Smooth muscle cell (in vitro differentiated cells): Measurements from ENCODE around the gene SDK2. TPM values are rescaled to one million over a fixed set of nuclear protein-coding genes. Genes with fewer than 3 reads are reported as not detected.

Source experiments
- DNase-seq: peaks from one replicate; lab custom pipeline; 2025; ENCODE audit not compliant: unreplicated experiment; lab: John Stamatoyannopoulos, UW
- H2AFZ ChIP-seq: fragments of 200-600 bp; sonication (generic); 2 replicates; pipeline ENCODE4 v1.6.0; 2016; ENCODE audit warnings: antibody characterized with exemption, low read depth, mild to moderate bottlenecking
- H3F3A ChIP-seq: fragments of 200-600 bp; sonication (generic); 2 replicates; pipeline ENCODE4 v1.6.0; 2017; ENCODE audit warnings: antibody characterized with exemption, low read depth
- H3K27ac ChIP-seq: fragments of 200-600 bp; sonication (generic); 2 replicates; pipeline ENCODE4 v1.5.1; 2016; ENCODE audit warnings: low read depth, mild to moderate bottlenecking
- H3K27me3 ChIP-seq: fragments of 200-600 bp; sonication (generic); 2 replicates; pipeline ENCODE4 v1.6.1; 2016; ENCODE audit warnings: low read depth, mild to moderate bottlenecking
- H3K36me3 ChIP-seq: fragments of 200-600 bp; sonication (generic); 2 replicates; pipeline ENCODE4 v1.5.1; 2016; ENCODE audit warnings: low read depth
- H3K4me1 ChIP-seq: fragments of 200-600 bp; sonication (generic); 2 replicates; pipeline ENCODE4 v1.5.1; 2016; ENCODE audit warnings: low read depth
- H3K4me2 ChIP-seq: fragments of 200-600 bp; sonication (generic); 2 replicates; pipeline ENCODE4 v1.6.0; 2016; ENCODE audit warnings: mild to moderate bottlenecking
- H3K4me3 ChIP-seq: fragments of 200-600 bp; sonication (generic); 2 replicates; pipeline ENCODE4 v1.5.1; 2016; ENCODE audit warnings: mild to moderate bottlenecking
- H3K79me2 ChIP-seq: fragments of 200-600 bp; sonication (generic); 2 replicates; pipeline ENCODE4 v1.6.0; 2016; ENCODE audit warnings: low read depth, mild to moderate bottlenecking
- H3K9ac ChIP-seq: fragments of 200-600 bp; sonication (generic); 2 replicates; pipeline ENCODE4 v1.6.0; 2016; ENCODE audit warnings: low read depth
- H3K9me3 ChIP-seq: fragments of 200-600 bp; sonication (generic); replicated peaks from 2 replicates; pipeline ENCODE4 v1.5.1; 2016; ENCODE audit warnings: low read depth
- H4K20me1 ChIP-seq: fragments of 200-600 bp; sonication (generic); 2 replicates; pipeline ENCODE4 v1.6.0; 2016; ENCODE audit warnings: low read depth
- CTCF ChIP-seq: fragments of 200-600 bp; sonication (generic); IDR thresholded peaks from 2 replicates; pipeline ENCODE4 v1.5.1; 2017; ENCODE audit warnings: borderline replicate concordance, mild to moderate bottlenecking, antibody characterized with exemption; ENCODE audit not compliant: insufficient read depth, poor library complexity, severe bottlenecking
- WGBS: methylation state at CpG from one replicate; pipeline ENCODE4 v1.1.7; 2016; ENCODE audit warnings: low lambda C conversion rate; 5-methylcytosine and 5-hydroxymethylcytosine counted together
- polyA plus RNA-seq: library from polyadenylated mRNA; unstranded; fragments of >200 nt; fragmentation: Nextera tagmentation; extraction: Ambion mirVana; gene quantifications from 2 replicates; pipeline ENCODE4 v1.2.1, GENCODE V29; 2016
- total RNA-seq: library from RNA; depleted of rRNA; stranded (reverse); fragments of >200 nt; gene quantifications from 2 replicates; pipeline ENCODE4 v1.2.3, GENCODE V29; 2014

Gene SDK2
- total and polyA plus RNA-seq, 2 experiments from 2014 or later, result 4.6 to 6.5 TPM

DNA sequence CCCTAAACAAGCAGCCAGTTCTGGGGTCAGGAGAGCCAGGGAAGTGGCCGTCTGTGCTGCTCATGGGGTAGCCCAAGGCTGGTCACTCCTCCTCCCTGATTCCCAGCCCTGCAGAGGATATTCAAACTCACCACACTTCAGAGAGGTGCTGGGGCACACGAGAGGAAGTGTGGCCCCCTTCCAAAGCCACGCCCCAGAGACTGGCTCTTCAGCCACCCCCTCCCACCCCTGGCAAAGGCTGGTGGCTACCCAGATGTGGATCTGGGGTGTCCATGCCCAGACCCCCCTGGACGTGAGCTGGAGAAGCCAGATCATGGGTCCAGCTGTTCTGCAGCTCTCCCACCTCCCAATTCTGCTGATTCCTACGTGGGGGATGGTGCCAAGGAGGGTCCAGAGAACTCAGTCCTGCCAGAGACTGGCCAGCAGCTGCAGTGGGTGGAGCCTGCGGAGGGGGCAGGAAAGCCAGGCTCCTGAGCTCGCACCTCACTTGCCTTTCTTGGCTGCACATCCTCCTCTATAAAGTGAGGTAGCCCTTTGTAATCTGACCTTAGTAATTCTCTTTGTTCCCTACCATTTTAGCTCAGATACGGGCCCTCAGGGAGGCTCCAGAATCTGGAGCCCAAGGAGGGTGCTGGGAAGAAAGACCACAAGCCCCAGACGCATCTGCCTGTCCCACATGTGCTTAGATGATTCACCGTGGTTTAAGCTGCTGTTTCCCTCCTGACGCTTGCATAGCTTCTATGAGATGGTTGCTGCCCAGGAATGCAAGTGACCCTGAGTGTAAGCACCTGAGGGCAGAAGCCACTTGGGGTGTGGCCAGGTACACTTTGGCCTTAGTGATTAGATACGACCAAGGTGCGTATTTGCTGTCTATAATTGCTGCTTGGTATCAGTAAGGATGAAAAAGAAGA lies 15.3 kb downstream of the SDK2 start:
- no peak for TF ChIP-seq CTCF
- peaks cover 36% of the 10 kb centered on the region for H4K20me1 ChIP-seq
- H3K4me1 ChIP-seq, result peaks cover 24% of the 10 kb centered on the region
- no peaks in the 10 kb centered on the region for H3K36me3 ChIP-seq
- H3K4me2 ChIP-seq, result no peak overlapping the region
- WGBS, result 56% methylated on average over 13 of the region's 13 CpGs
- no peak overlapping the region for H3K27ac ChIP-seq
- no peak overlapping the region for H2AFZ ChIP-seq
- no peak overlapping the region for H3K4me3 ChIP-seq
- H3K27me3 ChIP-seq, result no peaks in the 10 kb centered on the region
- DNase-seq, result no peak
- H3K9me3 ChIP-seq, result no peaks in the 10 kb centered on the region
- H3F3A ChIP-seq, result peaks cover 6% of the 10 kb centered on the region
- H3K79me2 ChIP-seq, result peaks cover 8% of the 10 kb centered on the region
- H3K9ac ChIP-seq, result no peak overlapping the region

DNA sequence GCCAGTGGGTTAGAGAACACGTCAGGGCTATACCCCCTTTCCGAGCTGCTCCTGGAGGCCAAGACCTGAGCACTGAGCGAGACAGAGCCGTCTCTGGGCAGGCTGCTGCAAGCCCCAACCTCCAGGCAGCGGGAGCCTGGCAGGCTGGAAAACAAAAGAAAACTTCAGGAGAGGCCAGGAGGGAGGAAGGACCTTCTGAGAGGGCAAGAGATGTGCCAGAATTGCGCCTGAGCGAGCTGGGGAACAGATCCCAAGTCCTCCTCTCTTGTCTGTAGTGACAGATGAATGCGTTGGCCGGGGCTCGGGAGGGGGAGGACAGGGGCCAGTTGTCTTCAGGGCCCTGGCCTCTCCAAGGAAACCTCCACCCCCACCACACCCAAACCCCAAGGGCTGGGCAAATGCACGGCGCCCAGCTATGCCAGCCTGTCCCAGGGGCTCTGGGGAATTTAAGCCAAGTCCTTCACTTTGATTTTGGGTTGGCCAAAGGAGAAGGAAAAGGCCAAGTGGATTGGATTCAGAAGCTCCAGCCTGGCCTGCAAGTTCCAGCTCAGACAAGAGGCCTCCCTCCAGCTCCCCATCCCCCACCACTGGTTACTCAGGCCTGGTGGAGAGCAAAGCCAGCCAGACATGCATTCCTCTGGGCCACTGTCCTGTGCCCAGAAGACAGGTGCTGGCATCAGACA lies 18.1 kb downstream of the SDK2 start:
- no peak for DNase-seq
- Histone ChIP-seq H3K4me1 (peaks cover 30% of the 10 kb centered on the region), H3K4me2 (no peak overlapping the region), H3K27me3 (no peaks in the 10 kb centered on the region), H3K9me3 (no peaks in the 10 kb centered on the region), H3K9ac (no peak overlapping the region), H3F3A (peaks cover 8% of the 10 kb centered on the region), H3K27ac (peak overlapping the region; percentile 8), H3K36me3 (no peaks in the 10 kb centered on the region), H3K79me2 (peaks cover 2% of the 10 kb centered on the region), H4K20me1 (peaks cover 15% of the 10 kb centered on the region), H2AFZ (no peak overlapping the region), H3K4me3 (no peak overlapping the region)
- no peak for TF ChIP-seq CTCF
- 76% methylated on average over 11 of the region's 12 CpGs for WGBS

GRCh38 chr17:73625006-73625405 lies 19.2 kb downstream of the SDK2 start:
- Histone ChIP-seq H3K9me3 (no peaks in the 10 kb centered on the region), H3K36me3 (no peaks in the 10 kb centered on the region), H3K4me2 (no peak overlapping the region), H2AFZ (no peak overlapping the region), H4K20me1 (peaks cover 8% of the 10 kb centered on the region), H3K27ac (peak overlapping the region; percentile 23), H3K9ac (peak overlapping the region; percentile 35), H3K79me2 (peaks cover 4% of the 10 kb centered on the region), H3K4me1 (peaks cover 30% of the 10 kb centered on the region), H3K27me3 (no peaks in the 10 kb centered on the region), H3K4me3 (no peak overlapping the region), H3F3A (peaks cover 8% of the 10 kb centered on the region)
- DNase-seq, result no peak
- no peak for TF ChIP-seq CTCF
- 70% methylated on average over 7 of the region's 7 CpGs for WGBS
